KOPT-K1 (cell line): Measurements from ENCODE around the gene BRD3.
A peak's percentile ranks its signal among the peaks of the same experiment; 100 is the strongest.
"Not testable (repeated sequence)": the region's sequence is repeated elsewhere in the genome, so short reads cannot be mapped to it uniquely, and the experiment has no call there.

Experiments
- H3K27ac ChIP-seq: fragments of 200-600 bp; sonication (generic); 2 replicates; pipeline ENCODE4 v1.5.1; 2016; ENCODE audit warnings: antibody characterized with exemption, mild to moderate bottlenecking, low read depth, low read length; ENCODE audit not compliant: poor library complexity, severe bottlenecking
- H3K36me3 ChIP-seq: fragments of 200-600 bp; sonication (generic); 2 replicates; pipeline ENCODE4 v1.5.1; 2017; ENCODE audit warnings: antibody characterized with exemption, mild to moderate bottlenecking, low read length, moderate library complexity; ENCODE audit not compliant: insufficient read depth
- H3K9me3 ChIP-seq: fragments of 200-600 bp; sonication (generic); 2 replicates; pipeline ENCODE4 v1.5.1; 2017; ENCODE audit warnings: antibody characterized with exemption, low read length, mild to moderate bottlenecking; ENCODE audit not compliant: insufficient read depth, poor library complexity, severe bottlenecking

BRD3 gene

DNA sequence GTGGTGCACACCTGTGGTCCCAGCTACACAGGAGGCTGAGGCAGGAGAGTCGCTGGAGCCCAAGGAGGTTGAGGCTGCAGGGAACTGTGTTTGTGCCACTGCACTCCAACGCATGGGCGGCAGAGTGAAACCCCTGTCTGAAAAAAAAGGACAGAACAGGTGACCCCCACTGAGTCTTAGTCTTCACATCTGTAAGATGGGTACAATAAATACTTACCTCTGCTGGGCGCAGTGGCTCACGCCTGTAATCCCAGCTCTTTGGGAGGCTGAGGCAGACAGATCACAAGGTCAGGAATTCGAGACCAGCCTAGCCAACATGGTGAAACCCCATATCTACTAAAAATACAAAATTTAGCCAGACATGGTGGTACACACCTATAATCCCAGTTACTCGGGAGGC lies 4.9 kb upstream of the BRD3 start:
- H3K9me3 ChIP-seq: peaks cover 10% of the 10 kb centered on the region
- not testable (repeated sequence) for H3K27ac ChIP-seq, H3K36me3 ChIP-seq

DNA sequence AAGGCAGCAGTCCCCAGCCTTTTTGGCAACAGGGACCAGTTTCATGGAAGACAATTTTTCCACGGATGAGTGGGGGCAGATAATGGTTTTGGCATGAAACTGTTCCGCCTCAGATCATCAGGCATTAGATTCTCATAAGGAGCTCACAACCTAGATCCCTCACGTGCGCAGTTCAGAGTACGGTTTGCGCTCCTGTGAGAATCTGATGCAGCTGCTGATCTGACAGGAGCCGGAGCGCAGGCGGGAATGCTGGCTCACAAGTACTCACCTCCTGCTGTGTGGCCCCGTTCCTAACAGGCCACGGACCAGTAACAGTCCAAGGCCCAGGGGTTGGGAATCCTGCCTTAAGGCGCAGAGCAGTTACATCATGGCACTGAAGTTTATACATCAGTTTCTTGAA lies 3.3 kb upstream of the BRD3 start:
- no peaks in the 10 kb centered on the region for H3K9me3 ChIP-seq
- H3K27ac ChIP-seq: no peak overlapping the region
- no peaks in the 10 kb centered on the region for H3K36me3 ChIP-seq

DNA sequence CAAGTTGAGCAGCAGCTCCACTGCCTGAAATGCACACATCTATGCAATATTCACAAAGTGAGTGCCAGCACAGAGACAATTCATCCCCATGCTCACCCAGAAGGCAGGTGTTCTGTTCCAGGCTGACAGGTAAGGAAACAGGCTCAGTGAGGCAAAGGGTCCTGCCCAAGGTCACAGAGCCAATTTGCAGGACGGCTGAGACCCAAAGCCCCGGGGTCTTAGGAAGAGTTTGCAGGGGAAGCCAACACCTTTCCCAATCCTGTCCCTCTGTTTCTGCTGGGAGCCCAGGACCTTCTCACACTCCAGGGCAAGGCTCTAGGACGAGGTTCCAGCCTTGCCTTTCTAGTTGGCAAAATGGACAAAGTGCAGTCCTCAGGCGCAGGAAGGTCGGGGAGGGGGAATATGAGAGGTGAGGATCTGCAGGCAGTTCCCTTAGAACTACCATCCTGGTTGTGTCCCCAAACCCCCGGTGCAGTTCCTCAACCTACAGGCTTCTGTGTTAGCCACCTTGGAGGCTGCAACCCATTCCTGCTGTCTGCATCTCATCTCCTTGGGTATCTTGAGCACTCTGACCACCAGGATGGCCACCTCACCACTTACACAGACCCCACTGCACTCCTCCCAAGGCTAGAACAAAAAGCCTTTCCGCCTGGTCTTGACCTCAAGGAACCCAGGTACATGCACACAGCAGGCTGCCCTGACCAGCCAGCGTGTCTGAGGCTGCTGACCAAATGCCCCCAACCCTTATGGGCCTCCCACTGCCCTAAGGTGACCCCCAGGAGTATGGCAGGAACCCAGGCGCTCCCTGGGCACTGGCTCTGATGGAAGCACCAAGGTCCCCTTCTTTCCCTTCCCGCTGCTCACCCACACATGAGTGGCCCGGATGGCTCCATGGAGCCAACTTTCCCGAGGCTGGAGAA lies 1.9 kb upstream of the BRD3 start:
- Histone ChIP-seq H3K9me3 (no peaks in the 10 kb centered on the region), H3K36me3 (no peaks in the 10 kb centered on the region), H3K27ac (no peak overlapping the region)

DNA sequence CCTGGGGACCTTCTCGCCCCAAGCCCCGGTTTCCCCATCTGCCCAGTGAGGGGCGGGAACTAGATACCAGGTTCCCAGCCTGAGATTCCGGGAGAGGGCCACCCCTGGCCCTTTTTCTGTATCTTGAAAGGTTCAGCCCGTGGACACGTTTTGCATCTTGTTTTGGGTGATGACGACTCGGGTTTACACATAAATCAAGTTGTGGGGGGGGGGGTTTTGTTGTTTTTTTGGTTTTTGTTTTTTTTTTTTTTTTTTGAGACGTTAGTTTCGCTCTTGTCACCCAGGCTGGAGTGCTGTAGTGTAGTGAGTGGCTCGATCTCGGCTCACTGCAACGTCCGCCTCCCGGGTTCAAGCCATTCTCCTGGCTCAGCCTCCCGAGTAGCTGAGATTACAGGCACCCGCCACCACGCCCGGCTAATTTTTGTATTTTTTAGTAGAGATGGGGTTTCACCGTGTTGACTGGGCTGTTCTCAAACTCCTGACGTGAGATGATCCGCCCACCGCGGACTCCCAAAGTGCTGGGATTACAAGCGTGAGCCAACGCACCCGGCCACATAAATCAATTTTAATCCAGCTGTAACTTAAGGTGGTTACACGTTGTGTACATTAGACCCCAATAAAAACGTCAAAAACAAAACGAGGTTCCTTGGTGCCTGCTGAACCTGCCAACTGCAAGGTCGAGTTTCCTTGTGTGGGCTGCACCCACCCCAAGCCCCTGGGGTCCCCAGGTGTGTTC lies 1.1 kb upstream of the BRD3 start:
- Histone ChIP-seq H3K36me3 (no peaks in the 10 kb centered on the region), H3K27ac (peak overlapping the region; percentile 46), H3K9me3 (no peaks in the 10 kb centered on the region)

DNA sequence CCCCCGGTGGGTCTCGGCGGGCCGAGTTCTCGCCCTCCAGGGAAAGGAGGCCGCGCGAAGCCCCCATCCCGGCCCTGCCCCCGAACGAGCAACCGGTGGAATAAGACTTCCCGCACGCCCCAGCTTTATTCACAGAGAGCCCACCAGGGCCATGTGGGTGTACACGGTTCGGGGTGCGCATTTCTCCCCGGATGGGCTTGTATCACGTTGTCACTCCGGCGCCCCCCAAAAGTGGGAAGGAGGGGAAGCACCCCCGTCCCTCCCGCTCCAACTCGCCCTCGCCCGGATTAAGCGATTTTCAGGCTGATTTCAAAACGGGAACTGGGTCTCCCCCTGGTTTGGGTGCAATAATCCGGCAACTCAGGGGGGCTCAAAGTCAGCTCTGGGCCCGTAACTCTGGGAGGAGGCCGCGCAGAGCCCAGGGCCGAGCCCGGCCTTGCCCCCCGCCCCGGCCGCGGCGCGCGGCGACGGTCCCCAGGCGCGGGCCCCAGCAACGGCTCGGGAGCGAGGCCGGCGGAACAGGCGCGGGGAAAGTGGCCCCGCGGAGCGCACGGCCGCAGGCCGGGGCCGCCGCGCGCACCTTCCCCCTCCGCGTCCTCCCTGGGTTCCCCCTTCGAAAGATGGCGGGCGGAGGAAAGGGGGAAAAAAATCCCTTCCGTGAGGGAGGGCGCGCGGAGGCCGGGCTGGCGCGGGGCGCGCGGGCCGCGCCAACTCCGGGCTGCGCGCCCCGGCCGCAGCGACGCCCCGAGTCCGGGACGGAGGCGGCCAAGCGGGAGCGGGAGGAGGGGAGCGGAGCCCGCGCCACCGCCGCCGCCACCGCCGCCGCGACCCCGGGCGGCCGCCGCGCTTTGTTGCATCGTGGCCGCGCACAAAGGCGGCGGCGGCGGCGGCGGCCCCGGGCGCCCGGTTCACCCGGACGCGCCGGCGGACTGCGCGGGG lies 644 bp downstream of the BRD3 start:
- Histone ChIP-seq H3K27ac (peak overlapping the region; percentile 86), H3K36me3 (no peaks in the 10 kb centered on the region), H3K9me3 (no peaks in the 10 kb centered on the region)

DNA sequence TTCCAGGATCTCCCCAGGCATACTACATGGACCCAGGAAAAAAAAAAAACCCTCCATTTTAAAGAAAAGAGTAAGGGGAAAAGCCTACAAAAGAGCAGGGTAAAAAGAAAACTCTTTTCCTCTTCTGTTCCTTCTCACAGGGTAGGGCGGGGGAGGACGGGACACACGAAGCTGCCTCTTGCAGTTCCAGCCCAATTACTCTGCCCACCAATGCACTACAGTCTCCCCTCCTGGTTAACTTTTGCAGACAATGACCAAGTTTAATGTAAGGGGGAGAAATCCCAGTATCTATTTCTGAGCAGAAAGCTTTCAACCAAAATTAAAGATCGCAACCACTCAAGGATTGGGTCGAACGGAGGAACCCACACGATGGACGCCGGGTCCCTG lies 1.3 kb downstream of the BRD3 start:
- no peaks in the 10 kb centered on the region for H3K36me3 ChIP-seq
- peak overlapping the region; percentile 86 for H3K27ac ChIP-seq
- no peaks in the 10 kb centered on the region for H3K9me3 ChIP-seq

DNA sequence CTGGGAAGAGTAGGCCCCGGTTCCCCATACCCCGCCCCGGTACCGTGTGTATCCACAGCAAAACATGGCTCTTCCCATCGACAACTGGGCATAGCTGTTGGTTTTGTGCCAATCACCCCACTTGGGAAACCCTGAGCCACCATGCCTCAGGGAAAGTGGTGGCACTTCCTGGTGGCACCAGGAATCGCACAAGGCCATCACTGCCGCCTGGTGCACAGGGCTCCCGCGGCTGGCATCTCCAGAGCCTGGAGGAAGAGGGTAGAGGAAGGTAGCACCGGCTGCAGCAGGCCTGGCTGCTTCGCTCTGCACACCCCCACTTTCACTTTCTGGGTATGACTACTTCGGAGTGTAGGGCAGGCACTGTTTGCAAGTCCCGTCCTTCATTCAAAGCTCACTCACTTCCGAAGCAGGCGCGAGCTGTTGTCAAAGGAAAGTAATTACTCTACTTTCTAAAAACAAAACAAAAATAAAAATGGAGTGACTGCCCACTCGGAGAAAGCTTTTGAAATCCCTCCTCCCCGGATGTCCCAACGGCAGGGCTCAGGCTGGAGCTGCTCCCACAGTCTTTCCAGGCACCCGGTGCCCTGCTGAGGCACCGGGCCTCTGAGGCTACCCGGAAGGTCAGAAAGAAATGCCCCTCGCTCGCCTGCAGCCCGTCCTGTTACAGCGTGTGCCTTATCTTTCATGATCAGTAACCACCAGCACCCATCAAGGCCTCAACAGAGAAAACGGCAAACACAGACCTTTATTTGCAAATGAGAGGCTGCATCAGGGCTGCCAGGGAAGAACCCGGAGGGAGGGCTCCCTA lies 2.0 kb downstream of the BRD3 start:
- H3K27ac ChIP-seq: peak overlapping the region; percentile 86
- H3K36me3 ChIP-seq: no peaks in the 10 kb centered on the region
- no peaks in the 10 kb centered on the region for H3K9me3 ChIP-seq

DNA sequence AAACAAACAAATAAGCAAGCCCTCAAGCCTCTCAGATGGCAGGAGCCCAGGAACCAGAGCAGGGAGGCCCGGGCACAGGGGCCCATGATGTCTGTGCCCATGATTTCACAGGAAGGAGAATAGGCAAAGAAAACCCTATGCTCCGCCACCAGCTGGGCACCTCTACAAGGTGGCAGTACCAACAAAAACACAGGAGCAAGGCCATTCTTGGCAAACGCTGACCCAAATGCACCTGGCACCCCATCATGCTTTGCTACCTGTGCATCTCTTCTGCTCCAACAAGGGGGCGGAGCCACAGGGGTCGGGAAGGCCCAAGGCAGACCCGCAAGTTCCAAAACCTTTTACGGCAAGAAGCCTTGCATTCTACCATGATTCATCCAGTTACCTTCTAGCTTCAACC lies 3.1 kb downstream of the BRD3 start:
- Histone ChIP-seq H3K36me3 (no peaks in the 10 kb centered on the region), H3K9me3 (no peaks in the 10 kb centered on the region), H3K27ac (no peak overlapping the region)

DNA sequence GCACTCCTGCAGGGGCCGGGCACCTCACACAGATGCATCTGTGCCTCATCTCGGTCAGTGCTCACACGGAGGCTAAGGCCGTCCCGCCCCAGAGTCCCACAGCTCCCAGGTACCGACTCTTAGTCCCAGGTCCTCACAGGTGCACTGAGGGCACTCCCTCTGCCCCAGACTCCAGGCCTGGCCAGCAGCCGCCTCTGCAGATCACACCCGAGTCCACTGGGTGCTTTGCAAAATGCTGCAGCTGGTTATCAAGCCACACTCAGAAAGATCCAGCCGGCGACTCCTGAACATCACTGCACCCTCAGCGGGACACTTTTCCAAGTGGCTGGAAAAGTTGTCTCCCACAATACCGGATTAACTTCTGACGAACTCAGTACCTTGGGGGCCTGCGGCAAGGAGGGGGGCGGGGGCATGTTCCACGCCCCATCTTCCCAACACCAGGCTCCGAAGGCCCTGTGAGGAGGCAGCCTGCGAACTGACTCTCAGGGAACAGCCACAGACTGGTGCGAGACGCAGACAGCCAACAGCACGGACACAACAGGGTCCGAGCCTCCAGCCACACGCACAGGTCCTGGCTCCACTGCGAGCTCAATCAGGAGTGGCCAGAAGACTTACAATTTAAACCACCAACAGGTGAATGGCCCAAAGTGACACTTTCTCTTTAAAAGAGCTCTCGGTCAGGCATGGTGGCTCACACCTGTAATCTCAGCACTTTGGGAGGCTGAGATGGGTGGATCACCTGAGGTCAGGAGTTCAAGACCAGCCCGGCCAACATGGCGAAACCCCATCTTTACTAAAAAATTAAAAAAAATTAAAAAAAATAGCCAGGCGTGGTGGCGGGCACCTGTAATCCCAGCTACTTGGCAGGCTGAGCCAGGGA lies 4.0 kb downstream of the BRD3 start:
- H3K27ac ChIP-seq: no peak overlapping the region
- H3K9me3 ChIP-seq: no peaks in the 10 kb centered on the region
- no peaks in the 10 kb centered on the region for H3K36me3 ChIP-seq

DNA sequence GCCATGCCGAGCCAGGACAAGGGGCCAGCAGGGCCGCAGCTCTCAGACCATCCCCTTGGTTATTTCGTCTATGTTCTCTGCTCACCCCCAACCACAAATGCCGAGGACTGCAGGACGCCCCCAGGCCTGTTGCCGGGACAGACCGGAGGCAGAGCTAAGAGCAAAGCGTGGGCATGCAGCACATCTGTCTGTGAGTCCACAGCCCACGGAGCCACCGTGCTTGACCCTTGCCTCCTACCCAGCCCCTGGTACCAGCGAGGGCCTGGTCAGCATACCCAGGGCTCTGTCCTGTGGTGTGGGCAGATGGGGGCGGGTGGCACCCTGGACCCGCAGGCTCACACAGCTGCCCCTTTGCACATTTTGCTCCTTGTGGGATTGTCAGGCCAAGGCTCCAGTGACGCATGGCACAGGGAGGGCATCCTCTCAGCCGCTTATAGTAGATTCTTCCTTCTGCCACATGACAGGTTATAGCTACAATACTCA lies 4.7 kb downstream of the BRD3 start:
- H3K9me3 ChIP-seq: no peaks in the 10 kb centered on the region
- no peak overlapping the region for H3K27ac ChIP-seq
- H3K36me3 ChIP-seq: no peaks in the 10 kb centered on the region

DNA sequence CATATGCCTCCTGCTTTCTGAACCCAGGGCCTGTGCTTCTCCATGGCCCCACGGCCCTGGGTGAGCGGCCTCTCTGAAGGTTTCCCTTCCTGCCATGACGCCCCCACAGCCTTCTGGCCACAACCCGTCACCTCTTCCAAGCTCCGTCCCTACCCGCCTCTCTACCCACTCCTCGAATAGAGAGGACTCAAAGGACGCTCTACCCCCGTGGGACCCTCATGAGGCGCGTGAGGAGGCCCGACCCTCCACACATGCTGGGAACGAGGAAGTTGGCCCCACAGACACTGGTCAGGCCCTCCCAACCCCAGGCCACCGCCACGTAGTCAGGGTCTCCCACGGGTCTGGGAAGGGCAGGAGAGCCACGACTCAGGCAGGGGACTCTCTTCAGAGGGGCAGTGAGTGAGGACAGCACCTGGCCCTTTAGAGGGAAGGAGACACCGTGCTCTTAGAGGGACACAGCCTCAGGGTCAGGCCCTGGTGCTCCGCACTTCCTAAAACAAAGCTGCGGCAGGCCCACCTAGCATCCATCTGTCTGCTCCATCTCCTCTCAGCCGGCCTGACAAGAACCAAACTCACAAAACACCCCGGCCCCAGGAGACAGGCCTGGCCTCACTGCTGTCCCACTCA lies 5.3 kb downstream of the BRD3 start:
- Histone ChIP-seq H3K27ac (no peak overlapping the region), H3K9me3 (no peaks in the 10 kb centered on the region), H3K36me3 (no peaks in the 10 kb centered on the region)

DNA sequence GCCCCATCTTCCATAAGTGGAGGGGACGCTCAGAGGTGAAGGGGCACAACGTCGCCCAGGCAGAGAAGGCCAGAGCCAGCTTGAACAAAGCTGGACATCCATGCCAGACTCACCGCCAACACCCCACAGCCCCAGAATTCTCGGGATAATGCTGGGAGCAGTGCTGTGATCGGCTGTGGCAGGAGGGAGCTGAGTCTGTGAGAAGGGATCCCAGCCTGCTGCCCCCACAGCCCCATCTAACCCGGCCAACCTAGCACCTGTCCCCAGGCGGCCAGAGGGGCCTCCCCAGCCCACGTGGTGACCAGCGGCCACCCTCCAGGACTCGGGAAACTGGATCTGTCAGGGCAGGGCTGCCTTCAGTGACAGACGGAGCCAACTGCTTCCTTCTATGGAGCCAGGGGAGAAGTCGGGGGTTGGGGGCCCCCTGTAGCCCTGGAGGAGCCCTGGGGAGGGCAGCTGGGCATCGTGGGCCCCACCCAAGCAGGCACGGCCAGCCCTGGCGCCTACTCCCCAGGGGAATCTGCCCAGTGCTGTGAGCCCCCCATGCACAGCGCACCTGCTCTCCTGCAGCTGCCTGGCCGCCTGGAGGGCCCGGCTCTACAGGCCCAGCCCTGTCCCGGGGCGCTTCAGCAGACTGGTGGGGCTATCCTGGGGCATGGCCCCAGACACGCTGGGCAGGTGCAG lies 6.0 kb downstream of the BRD3 start:
- no peaks in the 10 kb centered on the region for H3K9me3 ChIP-seq
- no peak overlapping the region for H3K27ac ChIP-seq
- no peaks in the 10 kb centered on the region; the same call in 1 of the 2 replicates for H3K36me3 ChIP-seq
